ENCODE results near the gene PIGB. TPM values are rescaled to one million over a fixed set of nuclear protein-coding genes. Genes with fewer than 3 reads are reported as not detected.
"Not testable (repeated sequence)": the region's sequence is repeated elsewhere in the genome, so short reads cannot be mapped to it uniquely, and the experiment has no call there.

PIGB gene
- total RNA-seq, 1 donor: 19.6 TPM

DNA sequence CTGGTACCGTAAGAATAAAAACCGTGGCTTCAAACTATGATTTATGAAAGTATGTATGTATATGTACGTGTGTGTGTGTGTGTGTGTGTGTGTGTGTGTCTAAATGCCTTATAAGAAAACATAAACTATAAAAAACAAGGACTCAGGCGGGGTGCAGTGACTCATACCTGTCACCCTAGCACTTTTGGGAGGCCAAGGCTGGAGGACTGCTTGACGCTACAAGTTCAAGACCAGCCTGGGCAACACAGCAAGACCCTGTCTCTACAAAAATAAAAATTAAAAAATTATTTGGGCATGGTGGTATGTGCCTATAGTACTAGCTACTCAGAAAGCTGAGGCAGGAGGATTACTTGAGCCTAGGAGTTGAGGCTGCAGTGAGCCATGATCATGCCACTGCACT, 60.1 kb downstream of the PIGB start:
- no peak for DNase-seq (ENCODE audit: low read depth)
- no peak for TF ChIP-seq CTCF (IDR thresholded peaks at IDR 0.05; ENCODE audit: insufficient read depth, low read length)
- H3K4me3 ChIP-seq (ENCODE audit: low read depth, low read length): no peak overlapping the region

- no peak for TF ChIP-seq CTCF (IDR thresholded peaks at IDR 0.05; ENCODE audit: insufficient read depth, low read length)
- no peak for DNase-seq (ENCODE audit: low read depth)
- H3K4me3 ChIP-seq (ENCODE audit: low read depth, low read length): no peak overlapping the region
Measured at GRCh38 chr15:55381595-55381994, 62.6 kb downstream of the PIGB start.

DNA sequence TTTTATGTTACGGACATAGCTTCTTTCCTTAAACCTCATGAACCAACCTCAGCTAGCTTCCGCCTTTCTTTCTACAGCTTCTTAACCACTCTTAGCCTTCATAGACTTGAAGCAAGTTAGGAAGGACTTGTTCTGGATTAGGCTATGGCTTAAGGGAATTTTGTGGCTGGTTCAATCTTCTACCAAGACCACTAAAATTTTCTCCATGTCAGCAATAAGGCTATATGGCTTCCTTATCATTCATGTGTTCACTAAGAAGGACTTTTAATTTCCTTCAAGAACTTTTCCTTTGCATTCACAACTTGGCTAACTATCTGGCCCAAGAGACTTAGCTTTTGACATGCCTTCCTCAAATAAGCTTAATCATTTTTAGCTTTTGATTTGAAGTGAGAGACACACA, 64.7 kb downstream of the PIGB start:
- DNase-seq (ENCODE audit: low read depth): no peak
- H3K4me3 ChIP-seq (ENCODE audit: low read depth, low read length): no peak overlapping the region
- no peak for TF ChIP-seq CTCF (IDR thresholded peaks at IDR 0.05; ENCODE audit: insufficient read depth, low read length)

DNA sequence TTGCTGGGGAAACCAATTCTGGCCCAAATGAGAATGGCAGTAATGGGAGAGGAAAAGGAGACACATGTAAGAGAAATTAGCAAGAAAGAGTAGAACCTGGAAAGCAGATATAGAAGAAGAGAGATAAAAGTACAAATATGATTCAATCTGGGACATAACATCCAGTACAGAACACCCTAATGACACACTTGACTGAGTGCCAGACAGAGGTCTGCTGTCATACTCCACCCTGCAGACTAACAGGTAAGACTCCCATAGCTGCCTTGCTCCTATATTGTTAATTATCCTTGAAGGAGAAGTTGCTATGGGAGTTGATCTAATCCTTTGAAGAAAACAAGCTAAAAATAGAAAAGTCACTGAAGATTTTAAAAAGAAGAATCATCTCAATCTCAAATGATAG, 68.0 kb downstream of the PIGB start:
- no peak for TF ChIP-seq CTCF (IDR thresholded peaks at IDR 0.05; ENCODE audit: insufficient read depth, low read length)
- DNase-seq (ENCODE audit: low read depth): no peak

GRCh38 chr15:55389264-55389607, 70.2 kb downstream of the PIGB start:
- no peak overlapping the region for H3K4me3 ChIP-seq (ENCODE audit: low read depth, low read length)
- TF ChIP-seq CTCF (IDR thresholded peaks at IDR 0.05; ENCODE audit: insufficient read depth, low read length): no peak
- no peak for DNase-seq (ENCODE audit: low read depth)

More for the DNA sequence above, 68.0 kb downstream of the PIGB start:
- no peak overlapping the region for H3K4me3 ChIP-seq (ENCODE audit: low read depth, low read length)

- DNase-seq (ENCODE audit: low read depth): no peak
- TF ChIP-seq CTCF (IDR thresholded peaks at IDR 0.05; ENCODE audit: insufficient read depth, low read length): no peak
- H3K4me3 ChIP-seq (ENCODE audit: low read depth, low read length): no peak overlapping the region
Measured at GRCh38 chr15:55394694-55395093, 75.7 kb downstream of the PIGB start.

DNA sequence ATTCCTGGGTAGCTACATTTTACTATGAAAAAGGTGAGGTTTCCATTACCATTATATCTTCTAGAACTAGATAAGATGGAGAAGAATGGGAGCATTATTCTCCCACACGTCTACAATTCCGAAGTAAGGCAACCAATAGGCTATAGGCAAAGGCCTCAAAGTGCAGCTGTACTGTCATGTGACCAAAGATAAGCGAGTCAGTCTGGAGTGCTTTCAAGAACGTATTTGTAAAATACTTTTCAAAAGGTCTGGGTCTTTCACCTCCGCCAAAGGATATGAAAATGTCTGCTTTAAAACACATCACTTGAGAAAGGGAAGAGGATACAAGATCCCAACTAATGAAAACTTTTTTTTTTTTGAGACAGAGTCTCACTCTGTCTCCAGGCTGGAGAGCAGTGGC, 79.2 kb downstream of the PIGB start:
- no peak for TF ChIP-seq CTCF (IDR thresholded peaks at IDR 0.05; ENCODE audit: insufficient read depth, low read length)
- no peak overlapping the region for H3K4me3 ChIP-seq (ENCODE audit: low read depth, low read length)
- DNase-seq (ENCODE audit: low read depth): no peak

GRCh38 chr15:55400050-55400449, 81.0 kb downstream of the PIGB start:
- DNase-seq (ENCODE audit: low read depth): not testable (repeated sequence)

More at GRCh38 chr15:55400050-55400449, 81.0 kb downstream of the PIGB start:
- H3K4me3 ChIP-seq (ENCODE audit: low read depth, low read length): not testable (repeated sequence)
